MM.1S (cell line): ENCODE measurements around the gene RAMACL.

Source experiments
- DNase-seq: peaks from one replicate; pipeline ENCODE4 v3.0.0-alpha.2; 2015
- H2AFZ ChIP-seq: fragments of 300-600 bp; sonication (generic); 2 replicates; pipeline ENCODE4 v1.6.0; 2016; ENCODE audit warnings: antibody characterized with exemption, low read length
- H3F3A ChIP-seq: fragments of 300-600 bp; sonication (generic); 2 replicates; pipeline ENCODE4 v1.6.1; 2016; ENCODE audit warnings: mild to moderate bottlenecking, antibody characterized with exemption, low read length, moderate library complexity, mixed read lengths; ENCODE audit not compliant: insufficient read depth
- H3K27ac ChIP-seq: fragments of 300-600 bp; sonication (generic); 2 replicates; pipeline ENCODE4 v1.5.1; 2016; ENCODE audit warnings: mild to moderate bottlenecking, low read length
- H3K27me3 ChIP-seq: fragments of 300-600 bp; sonication (generic); replicated peaks from 2 replicates; pipeline ENCODE4 v1.6.0; 2016; ENCODE audit warnings: low read length; ENCODE audit not compliant: insufficient read depth
- H3K36me3 ChIP-seq: fragments of 300-600 bp; sonication (generic); replicated peaks from 2 replicates; pipeline ENCODE4 v1.6.1; 2016; ENCODE audit warnings: mild to moderate bottlenecking, low read length, mixed read lengths; ENCODE audit not compliant: insufficient read depth
- H3K4me1 ChIP-seq: fragments of 300-600 bp; sonication (generic); 2 replicates; pipeline ENCODE4 v1.6.1; 2016; ENCODE audit warnings: low read length, mixed read lengths
- H3K4me2 ChIP-seq: fragments of 300-600 bp; sonication (generic); 2 replicates; pipeline ENCODE4 v1.6.0; 2016; ENCODE audit warnings: low read depth, low read length
- H3K4me3 ChIP-seq: fragments of 300-600 bp; sonication (generic); 2 replicates; pipeline ENCODE4 v1.5.1; 2016; ENCODE audit warnings: low read length, mixed read lengths
- H3K79me2 ChIP-seq: fragments of 300-600 bp; sonication (generic); 2 replicates; pipeline ENCODE4 v1.6.1; 2016; ENCODE audit warnings: mixed run types, low read length, mixed read lengths
- H3K9ac ChIP-seq: fragments of 300-600 bp; sonication (generic); 2 replicates; pipeline ENCODE4 v1.6.1; 2016; ENCODE audit warnings: low read length, mixed read lengths
- H3K9me2 ChIP-seq: fragments of 300-600 bp; sonication (generic); replicated peaks from 2 replicates; pipeline ENCODE4 v1.6.1; 2016; ENCODE audit warnings: mild to moderate bottlenecking, low read length, mixed read lengths; ENCODE audit not compliant: insufficient read depth
- H3K9me3 ChIP-seq: fragments of 300-600 bp; sonication (generic); replicated peaks from 2 replicates; pipeline ENCODE4 v1.6.1; 2016; ENCODE audit warnings: mild to moderate bottlenecking, low read length, mixed read lengths; ENCODE audit not compliant: insufficient read depth
- H4K20me1 ChIP-seq: fragments of 300-600 bp; sonication (generic); 2 replicates; pipeline ENCODE4 v1.6.1; 2016; ENCODE audit warnings: mild to moderate bottlenecking, low read length, moderate library complexity, mixed read lengths; ENCODE audit not compliant: insufficient read depth
- CTCF ChIP-seq: fragments of 300-600 bp; sonication (generic); IDR thresholded peaks from 2 replicates; pipeline ENCODE4 v1.5.1; 2016; ENCODE audit warnings: antibody characterized with exemption, low read length, mixed read lengths
- EZH2 ChIP-seq: fragments of 300-600 bp; sonication (generic); optimal IDR thresholded peaks from 2 replicates; pipeline ENCODE3; 2017; ENCODE audit warnings: low read depth, mild to moderate bottlenecking, antibody characterized with exemption, low read length, mixed read lengths
- EZH2phosphoT487 ChIP-seq: fragments of 300-600 bp; sonication (generic); IDR thresholded peaks from 2 replicates; pipeline ENCODE4 v1.6.1; 2018; ENCODE audit warnings: antibody characterized with exemption, low read length

Gene RAMACL

GRCh38 chr6:166556863-166557322, 29.6 kb downstream of the RAMACL start:
- Histone ChIP-seq H3K4me1 (no peaks in the 10 kb centered on the region), H3K79me2 (no peaks in the 10 kb centered on the region), H3F3A (no peaks in the 10 kb centered on the region), H4K20me1 (no peaks in the 10 kb centered on the region), H3K27me3 (no peaks in the 10 kb centered on the region), H3K36me3 (no peaks in the 10 kb centered on the region), H3K4me3 (no peak overlapping the region), H2AFZ (no peak overlapping the region), H3K9me2 (no peaks in the 10 kb centered on the region), H3K9ac (no peak overlapping the region), H3K4me2 (no peak overlapping the region), H3K9me3 (no peaks in the 10 kb centered on the region), H3K27ac (no peak overlapping the region)
- DNase-seq = no peak
- TF ChIP-seq EZH2 (no peak), EZH2phosphoT487 (no peak), CTCF (no peak)

DNA sequence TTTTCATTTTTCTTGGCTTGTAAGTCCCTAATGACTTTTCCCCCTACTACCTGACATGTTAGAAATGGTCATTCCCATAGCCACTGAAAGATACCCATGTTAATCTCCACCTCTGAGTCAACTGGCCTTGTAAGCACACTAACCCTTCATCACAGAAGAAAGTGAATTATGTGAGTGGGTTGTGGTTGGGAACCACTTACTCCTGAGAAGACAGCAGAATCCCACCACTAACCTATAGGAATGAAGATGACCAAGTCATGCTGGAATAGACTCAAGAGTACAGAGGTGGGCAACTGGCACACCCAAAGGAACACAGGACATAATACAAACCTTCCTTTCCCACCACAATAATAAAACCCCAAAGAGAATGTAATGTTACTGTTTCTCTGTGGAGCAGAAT, 30.1 kb downstream of the RAMACL start:
- Histone ChIP-seq H3K27ac (no peak overlapping the region), H3K36me3 (no peaks in the 10 kb centered on the region), H3K4me1 (no peaks in the 10 kb centered on the region), H3K9me3 (no peaks in the 10 kb centered on the region), H3K79me2 (no peaks in the 10 kb centered on the region), H3K9ac (no peak overlapping the region), H3K9me2 (no peaks in the 10 kb centered on the region), H3F3A (no peaks in the 10 kb centered on the region), H4K20me1 (no peaks in the 10 kb centered on the region), H3K4me3 (no peak overlapping the region), H3K27me3 (no peaks in the 10 kb centered on the region), H2AFZ (no peak overlapping the region), H3K4me2 (no peak overlapping the region)
- TF ChIP-seq CTCF (no peak), EZH2phosphoT487 (no peak), EZH2 (no peak)
- no peak for DNase-seq

DNA sequence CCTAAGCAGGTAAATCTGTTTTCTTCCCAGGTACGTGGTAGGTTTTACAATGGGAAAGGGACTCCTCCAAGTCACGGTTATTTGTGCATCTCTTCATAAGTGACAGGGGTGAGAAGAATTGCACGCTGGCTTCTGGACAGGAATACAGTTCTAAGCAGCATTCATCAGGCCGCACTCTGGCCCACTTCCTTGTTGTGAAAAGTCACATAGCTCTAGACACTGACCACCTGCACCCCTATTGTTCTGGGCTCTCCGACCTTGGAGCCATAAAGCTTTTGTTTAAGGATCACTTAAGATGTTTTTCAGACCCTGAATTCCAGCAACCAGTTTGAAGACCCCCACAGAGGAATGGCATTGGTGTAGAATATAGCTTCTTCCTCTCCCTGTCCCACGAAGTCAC, 31.4 kb downstream of the RAMACL start:
- DNase-seq = no peak
- H3K9ac ChIP-seq = no peak overlapping the region
- TF ChIP-seq EZH2 (no peak), CTCF (no peak), EZH2phosphoT487 (no peak)
- no peak overlapping the region for H3K4me3 ChIP-seq
- H3K4me1 ChIP-seq = no peaks in the 10 kb centered on the region
- H3K4me2 ChIP-seq = no peak overlapping the region
- no peaks in the 10 kb centered on the region for H3K9me3 ChIP-seq
- H3K27me3 ChIP-seq = no peaks in the 10 kb centered on the region
- no peaks in the 10 kb centered on the region for H4K20me1 ChIP-seq
- no peaks in the 10 kb centered on the region for H3K79me2 ChIP-seq
- no peaks in the 10 kb centered on the region for H3K9me2 ChIP-seq
- no peak overlapping the region for H3K27ac ChIP-seq
- H3F3A ChIP-seq = no peaks in the 10 kb centered on the region
- no peaks in the 10 kb centered on the region for H3K36me3 ChIP-seq
- H2AFZ ChIP-seq = no peak overlapping the region
